ENCODE results near the gene C1orf35.

C1orf35 gene

DNA sequence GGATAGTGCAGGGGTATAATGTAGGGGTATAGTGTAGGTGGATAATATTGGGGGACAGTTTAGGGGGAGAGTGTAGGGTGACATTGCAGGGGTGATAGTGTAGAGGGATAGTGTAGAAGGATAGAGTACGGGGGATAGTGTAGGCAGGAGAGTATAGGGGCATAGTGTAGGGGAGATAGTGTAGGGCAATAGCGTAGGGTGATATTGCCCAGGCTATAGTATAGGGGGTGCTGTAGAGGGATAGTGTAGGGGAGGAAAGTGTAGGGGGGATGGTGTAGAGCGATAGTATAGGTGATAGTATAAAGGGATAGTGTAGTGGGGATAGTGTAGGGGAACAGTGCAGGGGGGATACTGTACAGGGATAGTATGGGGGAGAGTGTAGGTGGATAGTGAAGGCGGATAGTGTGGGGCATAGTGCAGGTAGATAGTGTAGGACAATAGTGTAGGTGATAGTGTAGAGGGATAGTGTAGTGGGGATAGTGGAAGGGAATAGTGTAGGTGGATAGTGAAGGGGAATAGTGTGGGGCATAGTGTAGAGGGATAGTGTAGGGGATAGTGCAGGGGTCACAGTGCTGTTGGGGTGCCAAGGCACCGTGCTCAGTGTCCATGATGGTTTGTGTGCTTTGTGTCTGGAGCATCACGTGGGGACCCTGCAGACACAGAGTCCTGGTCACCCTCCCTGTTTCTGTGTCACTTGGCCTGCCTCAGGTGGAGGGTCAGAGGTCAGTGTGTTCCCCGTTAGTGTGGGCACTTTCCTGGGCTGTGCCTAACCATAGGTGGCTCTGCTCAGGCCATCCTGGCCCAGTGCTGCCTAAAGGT is 31.1 kb downstream of the C1orf35 start:
- TF ChIP-seq REST (IDR thresholded peaks at IDR 0.05; ENCODE audit: low read depth) (no peak), FOXM1 (IDR thresholded peaks at IDR 0.05; ENCODE audit: borderline replicate concordance, low read depth) (no peak), TEAD4 (IDR thresholded peaks at IDR 0.05) (no peak)

GRCh38 chr1:228070851-228071250 is 32.3 kb downstream of the C1orf35 start:
- no peak for TF ChIP-seq YY1 (IDR thresholded peaks at IDR 0.05; ENCODE audit: low read depth)
- no peak for TF ChIP-seq RAD21 (IDR thresholded peaks at IDR 0.05; ENCODE audit: low read depth)
- TF ChIP-seq, protein P1, sequence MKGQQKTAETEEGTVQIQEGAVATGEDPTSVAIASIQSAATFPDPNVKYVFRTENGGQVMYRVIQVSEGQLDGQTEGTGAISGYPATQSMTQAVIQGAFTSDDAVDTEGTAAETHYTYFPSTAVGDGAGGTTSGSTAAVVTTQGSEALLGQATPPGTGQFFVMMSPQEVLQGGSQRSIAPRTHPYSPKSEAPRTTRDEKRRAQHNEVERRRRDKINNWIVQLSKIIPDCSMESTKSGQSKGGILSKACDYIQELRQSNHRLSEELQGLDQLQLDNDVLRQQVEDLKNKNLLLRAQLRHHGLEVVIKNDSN (IDR thresholded peaks at IDR 0.05): no peak
- TF ChIP-seq CEBPB (IDR thresholded peaks at IDR 0.05): no peak
- TF ChIP-seq, protein P2, sequence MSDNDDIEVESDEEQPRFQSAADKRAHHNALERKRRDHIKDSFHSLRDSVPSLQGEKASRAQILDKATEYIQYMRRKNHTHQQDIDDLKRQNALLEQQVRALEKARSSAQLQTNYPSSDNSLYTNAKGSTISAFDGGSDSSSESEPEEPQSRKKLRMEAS (IDR thresholded peaks at IDR 0.05): no peak
- no peak for TF ChIP-seq TEAD4 (IDR thresholded peaks at IDR 0.05)
- no peak for TF ChIP-seq ZBTB7A (IDR thresholded peaks at IDR 0.05; ENCODE audit: low read depth)
- no peak for TF ChIP-seq REST (IDR thresholded peaks at IDR 0.05; ENCODE audit: low read depth)
- no peak for TF ChIP-seq TCF12 (IDR thresholded peaks at IDR 0.05; ENCODE audit: low read depth)
- no peak for TF ChIP-seq NFIC (IDR thresholded peaks at IDR 0.05)
- TF ChIP-seq TAF1 (IDR thresholded peaks at IDR 0.05; ENCODE audit: low read depth): no peak
- TF ChIP-seq FOXM1 (IDR thresholded peaks at IDR 0.05; ENCODE audit: borderline replicate concordance, low read depth): no peak
- TF ChIP-seq EP300 (IDR thresholded peaks at IDR 0.05; ENCODE audit: borderline replicate concordance): no peak
- TF ChIP-seq CREB1 (IDR thresholded peaks at IDR 0.05; ENCODE audit: low read depth): no peak
- no peak for TF ChIP-seq EGR1 (IDR thresholded peaks at IDR 0.05)

DNA sequence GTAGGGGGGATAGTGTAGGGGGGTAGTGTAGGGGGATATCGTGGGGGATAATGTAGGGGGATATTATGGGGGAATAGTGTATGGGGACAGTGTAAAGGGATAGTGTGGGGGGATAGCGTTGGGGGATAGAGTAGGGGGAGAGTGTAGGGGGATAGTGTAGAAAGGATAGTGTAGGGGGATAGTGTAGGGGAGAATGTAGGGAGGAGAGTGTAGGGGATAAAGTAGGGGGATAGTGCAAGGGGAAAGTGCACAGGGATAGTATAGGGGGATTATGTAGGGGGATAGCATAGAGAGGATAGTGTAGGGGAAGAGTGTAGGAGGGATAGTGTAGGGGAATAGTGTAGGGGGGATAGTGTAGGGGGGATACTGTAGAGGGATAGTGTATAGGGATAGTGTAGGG is 33.0 kb downstream of the C1orf35 start:
- TF ChIP-seq, protein P1 (IDR thresholded peaks at IDR 0.05): no peak
- TF ChIP-seq CREB1 (IDR thresholded peaks at IDR 0.05; ENCODE audit: low read depth) (no peak), RAD21 (IDR thresholded peaks at IDR 0.05; ENCODE audit: low read depth) (no peak), REST (IDR thresholded peaks at IDR 0.05; ENCODE audit: low read depth) (no peak), TEAD4 (IDR thresholded peaks at IDR 0.05) (no peak), FOXM1 (IDR thresholded peaks at IDR 0.05; ENCODE audit: borderline replicate concordance, low read depth) (no peak), TCF12 (IDR thresholded peaks at IDR 0.05; ENCODE audit: low read depth) (no peak), TAF1 (IDR thresholded peaks at IDR 0.05; ENCODE audit: low read depth) (no peak), ZBTB7A (IDR thresholded peaks at IDR 0.05; ENCODE audit: low read depth) (no peak), CEBPB (IDR thresholded peaks at IDR 0.05) (no peak), EGR1 (IDR thresholded peaks at IDR 0.05) (no peak), EP300 (IDR thresholded peaks at IDR 0.05; ENCODE audit: borderline replicate concordance) (no peak), YY1 (IDR thresholded peaks at IDR 0.05; ENCODE audit: low read depth) (no peak)
- TF ChIP-seq, protein P2 (IDR thresholded peaks at IDR 0.05): no peak

DNA sequence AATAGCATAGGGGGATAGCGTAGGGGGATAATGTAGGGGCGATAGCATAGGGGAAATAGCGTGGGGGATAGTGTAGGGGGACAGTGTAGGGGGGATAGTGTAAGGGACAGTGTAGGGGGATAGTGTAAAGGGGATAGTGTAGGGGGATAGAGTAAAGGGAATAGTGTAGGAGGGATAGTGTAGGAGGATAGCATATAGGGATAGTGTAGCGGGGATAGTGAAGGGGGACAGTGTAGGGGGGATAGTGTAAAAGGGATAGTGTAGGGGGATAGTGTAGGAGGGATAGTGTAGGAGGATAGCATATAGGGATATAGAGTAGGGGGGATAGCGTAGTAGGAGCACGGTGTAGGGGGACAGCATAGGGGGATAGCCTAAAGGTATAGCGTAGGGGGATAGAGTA is 34.8 kb downstream of the C1orf35 start:
- no peak for TF ChIP-seq TEAD4 (IDR thresholded peaks at IDR 0.05)

Data from Ishikawa (cell line).